Kidney epithelial cell (primary cell): ENCODE results near the gene KLHL1. TPM values are rescaled to one million over a fixed set of nuclear protein-coding genes. Genes with fewer than 3 reads are reported as not detected.
A peak's percentile ranks its signal among the peaks of the same experiment; 100 is the strongest.

ENCODE experiments used
- DNase-seq: peaks from one replicate; pipeline ENCODE4 v3.0.0-alpha.2; 2010; ENCODE audit warnings: low read depth
- H3K27me3 ChIP-seq: 2 replicates; pipeline ENCODE4 v1.6.0; 2011; ENCODE audit warnings: low read length; ENCODE audit not compliant: control insufficient read depth, insufficient read depth
- H3K36me3 ChIP-seq: 2 replicates; pipeline ENCODE4 v1.5.1; 2011; ENCODE audit warnings: low read length; ENCODE audit not compliant: control insufficient read depth, insufficient read depth
- H3K4me3 ChIP-seq: 2 replicates; pipeline ENCODE4 v1.5.1; 2011; ENCODE audit warnings: low read depth, mild to moderate bottlenecking, control low read depth, low read length
- total RNA-seq: library from RNA; depleted of rRNA; stranded (reverse); fragments of >200 nt; gene quantifications from 2 replicates; pipeline ENCODE4 v1.2.3, GENCODE V29; 2015
- TF ChIP-seq, protein P1 (sequence below): IDR thresholded peaks from 2 replicates; pipeline ENCODE4 v1.5.1; 2011; ENCODE audit warnings: mild to moderate bottlenecking, moderate library complexity, low read length, control low read depth, inconsistent platforms; ENCODE audit not compliant: insufficient read depth, poor library complexity, severe bottlenecking

KLHL1 gene
- total RNA-seq, 1 donor from 2014 or later: not detected

GRCh38 chr13:70014337-70014736 is 93.9 kb downstream of the KLHL1 start:
- no peaks in the 10 kb centered on the region for H3K36me3 ChIP-seq
- DNase-seq: no peak
- H3K27me3 ChIP-seq: no peaks in the 10 kb centered on the region
- TF ChIP-seq, protein P1, sequence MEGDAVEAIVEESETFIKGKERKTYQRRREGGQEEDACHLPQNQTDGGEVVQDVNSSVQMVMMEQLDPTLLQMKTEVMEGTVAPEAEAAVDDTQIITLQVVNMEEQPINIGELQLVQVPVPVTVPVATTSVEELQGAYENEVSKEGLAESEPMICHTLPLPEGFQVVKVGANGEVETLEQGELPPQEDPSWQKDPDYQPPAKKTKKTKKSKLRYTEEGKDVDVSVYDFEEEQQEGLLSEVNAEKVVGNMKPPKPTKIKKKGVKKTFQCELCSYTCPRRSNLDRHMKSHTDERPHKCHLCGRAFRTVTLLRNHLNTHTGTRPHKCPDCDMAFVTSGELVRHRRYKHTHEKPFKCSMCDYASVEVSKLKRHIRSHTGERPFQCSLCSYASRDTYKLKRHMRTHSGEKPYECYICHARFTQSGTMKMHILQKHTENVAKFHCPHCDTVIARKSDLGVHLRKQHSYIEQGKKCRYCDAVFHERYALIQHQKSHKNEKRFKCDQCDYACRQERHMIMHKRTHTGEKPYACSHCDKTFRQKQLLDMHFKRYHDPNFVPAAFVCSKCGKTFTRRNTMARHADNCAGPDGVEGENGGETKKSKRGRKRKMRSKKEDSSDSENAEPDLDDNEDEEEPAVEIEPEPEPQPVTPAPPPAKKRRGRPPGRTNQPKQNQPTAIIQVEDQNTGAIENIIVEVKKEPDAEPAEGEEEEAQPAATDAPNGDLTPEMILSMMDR: no peak
- H3K4me3 ChIP-seq: no peak overlapping the region

DNA sequence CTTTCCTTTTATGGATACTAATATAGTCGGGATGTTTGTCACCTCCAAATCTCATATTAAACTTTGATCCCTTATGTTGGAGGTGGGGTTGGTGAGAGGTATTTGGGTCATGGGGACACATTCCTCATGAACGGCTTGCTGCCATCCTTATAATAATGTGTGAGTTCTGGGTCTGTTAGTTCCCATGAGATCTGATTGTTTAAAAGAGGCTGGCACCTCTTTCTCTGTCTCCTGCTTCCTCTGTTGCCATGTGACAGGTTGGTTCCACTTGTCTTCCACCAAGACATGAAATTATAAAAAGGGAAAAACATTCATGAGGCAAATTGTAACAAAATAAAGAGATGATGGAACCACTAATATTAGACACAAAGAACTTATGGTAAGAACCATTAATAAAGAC is 108.4 kb downstream of the KLHL1 start:
- DNase-seq: no peak
- Histone ChIP-seq H3K27me3 (no peaks in the 10 kb centered on the region), H3K4me3 (no peak overlapping the region), H3K36me3 (no peaks in the 10 kb centered on the region)
- TF ChIP-seq, protein P1: no peak

GRCh38 chr13:69997061-69997460 is 111.2 kb downstream of the KLHL1 start:
- TF ChIP-seq, protein P1: no peak
- no peak overlapping the region for H3K4me3 ChIP-seq
- no peak for DNase-seq
- H3K27me3 ChIP-seq: no peaks in the 10 kb centered on the region
- no peaks in the 10 kb centered on the region for H3K36me3 ChIP-seq

DNA sequence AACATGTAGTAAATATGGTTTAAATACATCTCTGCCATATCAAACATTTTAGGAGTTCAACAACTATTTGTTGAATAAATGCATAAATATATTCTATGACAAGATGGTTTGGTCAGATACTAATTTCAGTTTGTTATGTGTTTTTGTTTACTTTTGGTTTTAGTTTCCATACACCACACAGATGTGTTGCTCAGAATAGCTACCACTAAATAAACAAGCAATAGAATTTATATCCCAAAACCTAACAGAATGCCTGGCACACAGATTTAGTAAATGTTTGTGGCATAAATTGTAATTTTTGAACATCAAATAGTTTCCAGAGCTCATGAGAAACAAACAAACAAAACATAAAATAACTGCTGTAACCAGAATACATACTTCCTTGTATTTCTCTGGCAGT is 127.5 kb downstream of the KLHL1 start:
- DNase-seq: no peak
- Histone ChIP-seq H3K4me3 (no peak overlapping the region), H3K36me3 (no peaks in the 10 kb centered on the region), H3K27me3 (no peaks in the 10 kb centered on the region)
- TF ChIP-seq, protein P1: no peak

- Histone ChIP-seq H3K36me3 (no peaks in the 10 kb centered on the region), H3K4me3 (no peak overlapping the region), H3K27me3 (no peaks in the 10 kb centered on the region)
- TF ChIP-seq, protein P1: no peak
- DNase-seq: no peak
Observed at GRCh38 chr13:69975496-69975895, 132.8 kb downstream of the KLHL1 start.

DNA sequence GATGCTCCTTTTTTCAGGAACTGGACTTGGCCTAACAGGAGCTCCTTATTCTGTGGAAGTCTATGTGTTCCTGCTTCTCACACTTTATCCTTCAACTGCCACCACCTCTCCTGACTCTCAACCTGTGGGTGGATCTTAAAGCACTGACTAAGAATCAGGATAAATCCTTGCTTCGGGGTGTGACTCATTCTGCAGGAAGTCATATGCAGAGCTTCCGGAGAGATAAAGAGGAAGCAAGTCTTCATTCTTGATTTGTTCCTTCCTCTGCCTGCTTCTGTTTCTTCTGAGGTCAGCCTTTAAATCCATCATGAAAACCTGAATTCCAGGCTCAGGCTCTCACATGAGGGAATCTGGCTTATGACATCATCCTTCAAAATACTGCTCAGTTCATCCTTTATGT is 137.7 kb downstream of the KLHL1 start:
- no peak overlapping the region for H3K4me3 ChIP-seq
- peak; percentile 4 for DNase-seq
- TF ChIP-seq, protein P1: no peak
- H3K27me3 ChIP-seq: no peaks in the 10 kb centered on the region
- H3K36me3 ChIP-seq: no peaks in the 10 kb centered on the region
